Mucosa of descending colon (tissue), 3 donors: ENCODE data around the gene NUMB. TPM values are rescaled to one million over a fixed set of nuclear protein-coding genes. Genes with fewer than 3 reads are reported as not detected.
A peak's percentile ranks its signal among the peaks of the same experiment; 100 is the strongest.

Experiments
- ATAC-seq: fragments of 200-7000 bp; cut with Tn5 transposase; one replicate; pipeline ENCODE4 v1.9.1; 2020; ENCODE audit warnings: mild to moderate bottlenecking, moderate library complexity
- DNase-seq, 3 donors: peaks; one replicate each; pipeline ENCODE4 v3.0.0-alpha.2; 2020
- H3K36me3 ChIP-seq: fragments of 200-600 bp; one replicate; pipeline ENCODE4 v1.8.0; 2021; ENCODE audit warnings: low read depth, mild to moderate bottlenecking
- H3K4me1 ChIP-seq: fragments of 200-600 bp; one replicate; pipeline ENCODE4 v1.8.0; 2021; ENCODE audit warnings: low read depth, mild to moderate bottlenecking
- H3K4me3 ChIP-seq: fragments of 200-600 bp; one replicate; pipeline ENCODE4 v1.8.0; 2021; ENCODE audit warnings: mild to moderate bottlenecking
- H3K9me3 ChIP-seq: fragments of 200-600 bp; one replicate; pipeline ENCODE4 v1.8.0; 2021; ENCODE audit warnings: mild to moderate bottlenecking
- CTCF ChIP-seq: fragments of 200-600 bp; IDR thresholded peaks from one replicate; pipeline ENCODE4 v1.8.0; 2022; ENCODE audit warnings: antibody characterized with exemption, mild to moderate bottlenecking
- intact Hi-C, 2 donors: fragments of 100-400 bp; cut with DNase I in 1 of 2; cut with micrococcal nuclease in 1 of 2; formaldehyde crosslinking; loops; one replicate each; pipeline versions ENCODE4 v1.11.0 to v1.11.1; 2022; cut with DNase I, micrococcal nuclease
- total RNA-seq, 3 donors: library from RNA; stranded (reverse); fragmentation: NEBNext Ultra II Directional in 2 of 3; extraction: Animal tissue kit (Norgen Biotek cat#: 25700) in 2 of 3; gene quantifications; one replicate each; pipeline versions ENCODE4 v1.2.1 to v1.2.4, GENCODE V29; 2021 to 2023
- donor health status: DM: no; HTN: no; CAD: no; lungs with moderate emphysema.
- donor health status: DM: no; HTN: no; CAD: no.
- donor health status: DM: no; HTN: yes; CAD: no.

NUMB gene
- total RNA-seq, 3 donors from 2014 or later = 98.5 to 115 (median 112) TPM

GRCh38 chr14:73245480-73246325, 212.6 kb downstream of the NUMB start:
- Histone ChIP-seq H3K4me1 (no peaks in the 10 kb centered on the region), H3K9me3 (no peaks in the 10 kb centered on the region), H3K4me3 (no peak overlapping the region), H3K36me3 (no peaks in the 10 kb centered on the region)
- intact Hi-C loops = no loop called here
- peak; percentile 41 to 75 (median 57) for DNase-seq
- no peak for TF ChIP-seq CTCF
- peak; percentile 70 for ATAC-seq

GRCh38 chr14:73244541-73245290, 213.6 kb downstream of the NUMB start:
- Histone ChIP-seq H3K9me3 (no peaks in the 10 kb centered on the region), H3K4me3 (no peak overlapping the region), H3K4me1 (peaks cover 4% of the 10 kb centered on the region), H3K36me3 (no peaks in the 10 kb centered on the region)
- intact Hi-C loops = no loop called here
- DNase-seq (peak in 2 of 3 donors; percentile 15 to 37), ATAC-seq (no peak)
- no peak for TF ChIP-seq CTCF

GRCh38 chr14:73243748-73244147, 214.6 kb downstream of the NUMB start:
- Histone ChIP-seq H3K9me3 (no peaks in the 10 kb centered on the region), H3K4me3 (no peak overlapping the region), H3K36me3 (no peaks in the 10 kb centered on the region), H3K4me1 (peaks cover 5% of the 10 kb centered on the region)
- no peak for ATAC-seq
- intact Hi-C loops = no loop called here
- TF ChIP-seq CTCF = no peak
- no peak for DNase-seq

DNA sequence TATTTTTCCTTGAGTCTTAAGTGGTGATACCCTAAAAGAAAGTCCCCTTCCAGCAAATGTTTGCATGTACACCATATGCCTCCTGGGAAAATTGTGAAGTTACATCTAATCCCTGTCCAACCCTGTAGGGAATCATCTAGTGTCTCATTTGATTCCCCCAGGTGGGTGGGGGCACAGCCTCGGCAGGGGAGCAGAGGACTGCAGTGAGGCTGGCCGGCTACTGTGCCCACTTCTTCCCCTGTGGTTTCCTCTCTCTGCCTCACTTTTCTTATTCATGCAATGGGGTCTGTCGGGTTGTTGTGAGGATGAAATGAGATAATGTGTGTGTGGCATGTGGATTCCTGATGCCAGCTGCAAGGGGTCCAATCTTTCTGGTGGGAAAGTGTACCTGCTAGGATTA, 215.0 kb downstream of the NUMB start:
- TF ChIP-seq CTCF = no peak
- Histone ChIP-seq H3K4me1 (peaks cover 9% of the 10 kb centered on the region), H3K4me3 (no peak overlapping the region), H3K36me3 (no peaks in the 10 kb centered on the region), H3K9me3 (no peaks in the 10 kb centered on the region)
- intact Hi-C loops = no loop called here
- DNase-seq = peak in 1 of 3 donors; percentile 3
- ATAC-seq = no peak

DNA sequence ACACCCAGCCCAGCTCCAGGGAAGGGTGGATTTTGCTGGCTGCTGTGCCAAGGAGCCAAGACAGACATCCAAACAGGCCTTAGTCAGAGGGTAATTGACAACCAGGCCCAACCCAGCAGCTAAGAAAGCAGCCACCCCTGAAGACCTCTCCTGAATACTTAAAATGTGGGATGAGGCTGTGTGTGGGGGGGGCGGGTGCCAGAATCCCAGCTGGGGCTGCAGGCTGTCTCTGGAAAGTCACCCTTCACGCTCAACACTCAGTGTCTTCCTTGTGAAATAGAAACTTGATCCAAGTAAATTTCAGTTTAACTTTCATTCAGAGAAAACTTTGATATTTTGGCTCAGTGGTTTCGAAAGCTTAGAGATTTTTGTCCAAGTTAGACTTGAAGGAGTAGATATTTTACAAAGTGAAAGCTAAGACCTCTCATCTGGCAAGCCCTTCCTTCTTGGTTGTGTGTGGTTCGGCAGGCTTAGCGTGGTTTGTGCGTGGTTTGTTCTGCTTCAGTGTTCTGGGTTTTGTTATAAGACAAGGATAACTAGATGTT, 215.9 kb downstream of the NUMB start:
- H3K36me3 ChIP-seq = no peaks in the 10 kb centered on the region
- H3K9me3 ChIP-seq = no peaks in the 10 kb centered on the region
- TF ChIP-seq CTCF = no peak
- H3K4me3 ChIP-seq = no peak overlapping the region
- intact Hi-C loops = no loop called here
- ATAC-seq (no peak), DNase-seq (peak in 2 of 3 donors; percentile 17 to 36)
- peaks cover 18% of the 10 kb centered on the region for H3K4me1 ChIP-seq
